Measurements from ENCODE around the gene IVNS1ABP. TPM values are rescaled to one million over a fixed set of nuclear protein-coding genes. Genes with fewer than 3 reads are reported as not detected.
A peak's percentile ranks its signal among the peaks of the same experiment; 100 is the strongest.

IVNS1ABP gene
- total and polyA plus RNA-seq, 9 of the 15 experiments (the other 6 are each of a cell fraction or from before 2014, with no cell fraction given): 30.6 to 126 (median 77.7) TPM

DNA sequence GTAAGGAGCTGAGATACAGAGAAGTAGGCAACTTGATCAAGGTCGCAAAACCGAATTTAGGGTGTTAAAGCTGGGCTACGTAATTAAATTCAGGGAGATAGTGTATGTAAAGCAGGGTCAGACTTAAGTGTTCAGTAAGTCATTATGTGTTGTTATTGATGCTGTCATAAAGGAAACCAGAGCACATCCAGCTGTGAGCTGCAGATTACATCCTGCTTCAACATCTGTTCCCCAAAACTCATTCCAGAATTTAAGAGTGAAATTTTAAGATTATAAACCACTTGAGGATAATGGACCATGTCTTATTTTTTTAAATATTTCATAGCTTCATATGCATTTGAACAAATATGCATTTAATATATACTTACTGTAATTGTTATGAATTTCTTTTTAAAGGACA, 49.7 kb downstream of the IVNS1ABP start:
- 75% methylated on average over 3 of the region's 3 CpGs for WGBS (ENCODE audit: insufficient coverage, low coverage, missing lambda C conversion rate)
- TF ChIP-seq ESRRA (IDR thresholded peaks at IDR 0.05; ENCODE audit: borderline replicate concordance, low read depth) (no peak), TRIM24 (IDR thresholded peaks at IDR 0.05) (peak in 1 of 2 experiments; percentile 19; a peak in 1 of 4 replicates), ZNF3 (CRISPR knock-in tag; IDR thresholded peaks at IDR 0.05) (no peak), ETV5 (CRISPR knock-in tag; IDR thresholded peaks at IDR 0.05; ENCODE audit: low read depth) (no peak), TEAD4 (IDR thresholded peaks at IDR 0.05; ENCODE audit: low read length) (peak; percentile 50; the same call in 1 of the 2 replicates), TEAD4 (CRISPR knock-in tag; IDR thresholded peaks at IDR 0.05; ENCODE audit: borderline replicate concordance) (no peak), TAF1 (IDR thresholded peaks at IDR 0.05; ENCODE audit: control insufficient read depth, extremely low read depth, insufficient read depth, low read length, severe bottlenecking) (no peak), ZNF507 (tag; conservative IDR thresholded peaks at IDR 0.05) (no peak), HNRNPL (IDR thresholded peaks at IDR 0.05; ENCODE audit: low read depth, low read length) (no peak), ARHGAP35 (IDR thresholded peaks at IDR 0.05; ENCODE audit: partially characterized antibody) (no peak), TCF3 (CRISPR knock-in tag; IDR thresholded peaks at IDR 0.05) (0 out of 2 replicates have a peak, but pooled peaks have one; percentile 16), RBM14 (IDR thresholded peaks at IDR 0.05; ENCODE audit: borderline replicate concordance, insufficient read depth, low read depth, low read length) (no peak), CBFA2T3 (IDR thresholded peaks at IDR 0.05) (peak; percentile 63), MED1 (CRISPR knock-in tag; IDR thresholded peaks at IDR 0.05; ENCODE audit: borderline replicate concordance) (no peak), PHF20 (IDR thresholded peaks at IDR 0.05; ENCODE audit: partially characterized antibody) (no peak), PCBP2 (IDR thresholded peaks at IDR 0.05; ENCODE audit: low read depth, low read length, poor library complexity, severe bottlenecking) (peak; percentile 3), TBP (optimal IDR thresholded peaks at IDR 0.05; ENCODE audit: low read depth, low read length) (no peak)
- TF ChIP-seq, protein P1, sequence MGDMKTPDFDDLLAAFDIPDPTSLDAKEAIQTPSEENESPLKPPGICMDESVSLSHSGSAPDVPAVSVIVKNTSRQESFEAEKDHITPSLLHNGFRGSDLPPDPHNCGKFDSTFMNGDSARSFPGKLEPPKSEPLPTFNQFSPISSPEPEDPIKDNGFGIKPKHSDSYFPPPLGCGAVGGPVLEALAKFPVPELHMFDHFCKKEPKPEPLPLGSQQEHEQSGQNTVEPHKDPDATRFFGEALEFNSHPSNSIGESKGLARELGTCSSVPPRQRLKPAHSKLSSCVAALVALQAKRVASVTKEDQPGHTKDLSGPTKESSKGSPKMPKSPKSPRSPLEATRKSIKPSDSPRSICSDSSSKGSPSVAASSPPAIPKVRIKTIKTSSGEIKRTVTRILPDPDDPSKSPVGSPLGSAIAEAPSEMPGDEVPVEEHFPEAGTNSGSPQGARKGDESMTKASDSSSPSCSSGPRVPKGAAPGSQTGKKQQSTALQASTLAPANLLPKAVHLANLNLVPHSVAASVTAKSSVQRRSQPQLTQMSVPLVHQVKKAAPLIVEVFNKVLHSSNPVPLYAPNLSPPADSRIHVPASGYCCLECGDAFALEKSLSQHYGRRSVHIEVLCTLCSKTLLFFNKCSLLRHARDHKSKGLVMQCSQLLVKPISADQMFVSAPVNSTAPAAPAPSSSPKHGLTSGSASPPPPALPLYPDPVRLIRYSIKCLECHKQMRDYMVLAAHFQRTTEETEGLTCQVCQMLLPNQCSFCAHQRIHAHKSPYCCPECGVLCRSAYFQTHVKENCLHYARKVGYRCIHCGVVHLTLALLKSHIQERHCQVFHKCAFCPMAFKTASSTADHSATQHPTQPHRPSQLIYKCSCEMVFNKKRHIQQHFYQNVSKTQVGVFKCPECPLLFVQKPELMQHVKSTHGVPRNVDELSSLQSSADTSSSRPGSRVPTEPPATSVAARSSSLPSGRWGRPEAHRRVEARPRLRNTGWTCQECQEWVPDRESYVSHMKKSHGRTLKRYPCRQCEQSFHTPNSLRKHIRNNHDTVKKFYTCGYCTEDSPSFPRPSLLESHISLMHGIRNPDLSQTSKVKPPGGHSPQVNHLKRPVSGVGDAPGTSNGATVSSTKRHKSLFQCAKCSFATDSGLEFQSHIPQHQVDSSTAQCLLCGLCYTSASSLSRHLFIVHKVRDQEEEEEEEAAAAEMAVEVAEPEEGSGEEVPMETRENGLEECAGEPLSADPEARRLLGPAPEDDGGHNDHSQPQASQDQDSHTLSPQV (IDR thresholded peaks at IDR 0.05): no peak
- TF ChIP-seq, protein P2, sequence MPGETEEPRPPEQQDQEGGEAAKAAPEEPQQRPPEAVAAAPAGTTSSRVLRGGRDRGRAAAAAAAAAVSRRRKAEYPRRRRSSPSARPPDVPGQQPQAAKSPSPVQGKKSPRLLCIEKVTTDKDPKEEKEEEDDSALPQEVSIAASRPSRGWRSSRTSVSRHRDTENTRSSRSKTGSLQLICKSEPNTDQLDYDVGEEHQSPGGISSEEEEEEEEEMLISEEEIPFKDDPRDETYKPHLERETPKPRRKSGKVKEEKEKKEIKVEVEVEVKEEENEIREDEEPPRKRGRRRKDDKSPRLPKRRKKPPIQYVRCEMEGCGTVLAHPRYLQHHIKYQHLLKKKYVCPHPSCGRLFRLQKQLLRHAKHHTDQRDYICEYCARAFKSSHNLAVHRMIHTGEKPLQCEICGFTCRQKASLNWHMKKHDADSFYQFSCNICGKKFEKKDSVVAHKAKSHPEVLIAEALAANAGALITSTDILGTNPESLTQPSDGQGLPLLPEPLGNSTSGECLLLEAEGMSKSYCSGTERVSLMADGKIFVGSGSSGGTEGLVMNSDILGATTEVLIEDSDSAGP (CRISPR knock-in tag; IDR thresholded peaks at IDR 0.05): no peak

More for the DNA sequence above, 49.7 kb downstream of the IVNS1ABP start:
- DNase-seq (ENCODE audit: extremely low read depth in 1 of 4, low spot score in 3 of 4) (no peak), FAIRE-seq (no peak), ATAC-seq (no peak)
- Histone ChIP-seq H3K27ac (ENCODE audit: extremely low read depth, low read depth, low read length) (no peak overlapping the region), H3K4me2 (ENCODE audit: insufficient read depth, low read length) (no peak overlapping the region), H3K9ac (ENCODE audit: insufficient read depth in 1 of 2, low read depth in 2 of 2, low read length in 2 of 2) (no peak overlapping the region), H3K9me3 (replicated peaks; ENCODE audit: control insufficient read depth, insufficient read depth, low read depth, low read length) (peaks cover 5% of the 10 kb centered on the region; the same call in 1 of the 2 replicates), H3K27me3 (ENCODE audit: control insufficient read depth in 2 of 2, insufficient read depth in 2 of 2, low read length in 2 of 2) (no peaks in the 10 kb centered on the region), H3K4me3 (no peak overlapping the region), H3K36me3 (ENCODE audit: control insufficient read depth, insufficient read depth, low read length) (no peaks in the 10 kb centered on the region), H4K20me1 (replicated peaks; ENCODE audit: control insufficient read depth, insufficient read depth, low read length) (no peaks in the 10 kb centered on the region), H3K79me2 (ENCODE audit: control insufficient read depth, insufficient read depth, low read length) (no peaks in the 10 kb centered on the region), H3K4me1 (replicated peaks in 1 of 2; ENCODE audit: control insufficient read depth in 2 of 2, insufficient read depth in 2 of 2, low read length in 2 of 2) (peaks cover 2 to 19% of the 10 kb centered on the region in 2 experiments; a peak in 4 of 5 replicates), H3K9me1 (ENCODE audit: control insufficient read depth, insufficient read depth, low read length) (no peaks in the 10 kb centered on the region), H2AFZ (ENCODE audit: low read depth, low read length) (no peak overlapping the region)
- POLR2A ChIA-PET: interaction anchor here (0.6 to 1.8 kb wide), 2 partner anchors 17 to 1447 kb away, joined by 4 to 5 read pairs; no protein-coding TSS in a partner anchor
- CTCF ChIA-PET (ENCODE audit: low intra/inter-chr PET ratio): no interaction called here
- BruUV-seq (replicated peaks): no TSS peak
- intact Hi-C loops (cut with micrococcal nuclease): no loop called here
- in situ Hi-C loops (cut with MboI): no loop called here
